IMR-90 (cell line): ENCODE measurements around the gene CCDC69. TPM values are rescaled to one million over a fixed set of nuclear protein-coding genes. Genes with fewer than 3 reads are reported as not detected.
A peak's percentile ranks its signal among the peaks of the same experiment; 100 is the strongest.

Experiments
- ATAC-seq: fragments of 200-7000 bp; cut with Tn5 transposase; 2 replicates; pipeline ENCODE4 v1.9.1; 2020; ENCODE audit warnings: low read depth, mild to moderate bottlenecking, moderate library complexity
- BruUV-seq: library from RNA; stranded (reverse); fragments of 400-500 nt; replicated peaks from 2 replicates; lab custom pipeline; 2021; lab: Mats Ljungman, UMichigan
- CTCF ChIA-PET: fragments of 300-600 bp; formaldehyde crosslinking; extraction: SDS; loops from one replicate; lab custom pipeline; 2021; ENCODE audit warnings: antibody characterized with exemption; lab: Yijun Ruan, JAX
- POLR2A ChIA-PET: fragments of 300-600 bp; sonication (Branson Sonifier 250); formaldehyde crosslinking; loops from one replicate; lab custom pipeline; 2022; ENCODE audit warnings: antibody characterized with exemption; ENCODE audit not compliant: unreplicated experiment; lab: Charles Lee
- DNase-seq: peaks from one replicate; pipeline ENCODE4 v3.0.0; 2013
- H2AFZ ChIP-seq: replicated peaks from 2 replicates; pipeline ENCODE3; 2013; ENCODE audit warnings: low read length, mild to moderate bottlenecking; ENCODE audit not compliant: poor library complexity
- H2AK5ac ChIP-seq: 2 replicates; pipeline ENCODE4 v1.6.1; 2013; ENCODE audit warnings: low read depth, low read length, inconsistent platforms
- H2AK9ac ChIP-seq: replicated peaks from 2 replicates; pipeline ENCODE3; 2013; ENCODE audit warnings: mild to moderate bottlenecking, low read depth, low read length, moderate library complexity; ENCODE audit not compliant: poor library complexity
- H2BK120ac ChIP-seq: 2 replicates; pipeline ENCODE4 v1.6.1; 2013; ENCODE audit warnings: low read depth, low read length, inconsistent platforms
- H2BK15ac ChIP-seq: 3 replicates; pipeline ENCODE4 v1.6.1; 2013; ENCODE audit warnings: low read depth, low read length, inconsistent platforms
- H2BK20ac ChIP-seq: 2 replicates; pipeline ENCODE4 v1.6.1; 2013; ENCODE audit warnings: low read depth, mild to moderate bottlenecking, inconsistent platforms, low read length, moderate library complexity
- H2BK5ac ChIP-seq: 2 replicates; pipeline ENCODE4 v1.6.1; 2013; ENCODE audit warnings: mild to moderate bottlenecking, low read depth, low read length, inconsistent platforms; ENCODE audit not compliant: poor library complexity, severe bottlenecking
- H3K14ac ChIP-seq: replicated peaks from 2 replicates; pipeline ENCODE4 v1.6.1; 2013; ENCODE audit warnings: low read depth, low read length, inconsistent platforms
- H3K18ac ChIP-seq: 2 replicates; pipeline ENCODE4 v1.6.1; 2013; ENCODE audit warnings: low read depth, low read length, control low read depth
- H3K23ac ChIP-seq: 2 replicates; pipeline ENCODE4 v1.6.1; 2013; ENCODE audit warnings: low read depth, low read length, inconsistent platforms
- H3K27ac ChIP-seq: 2 replicates; pipeline ENCODE4 v1.5.1; 2013; ENCODE audit warnings: mild to moderate bottlenecking, control low read depth, low read length; ENCODE audit not compliant: insufficient read depth
- H3K27me3 ChIP-seq: 2 replicates; pipeline ENCODE4 v1.6.1; 2013; ENCODE audit warnings: low read length; ENCODE audit not compliant: control insufficient read depth, insufficient read depth
- H3K36me3 ChIP-seq: 2 replicates; pipeline ENCODE4 v1.6.1; 2013; ENCODE audit warnings: low read length, mixed read lengths; ENCODE audit not compliant: control insufficient read depth, insufficient read depth
- H3K4ac ChIP-seq: 2 replicates; pipeline ENCODE4 v1.6.1; 2013; ENCODE audit warnings: low read depth, low read length, inconsistent platforms
- H3K4me1 ChIP-seq: 2 replicates; pipeline ENCODE4 v1.6.1; 2013; ENCODE audit warnings: low read length, mixed read lengths; ENCODE audit not compliant: control insufficient read depth, insufficient read depth
- H3K4me2 ChIP-seq: 2 replicates; pipeline ENCODE4 v1.6.1; 2013; ENCODE audit warnings: low read depth, mild to moderate bottlenecking, control low read depth, low read length, moderate library complexity
- H3K4me3 ChIP-seq: 2 replicates; pipeline ENCODE4 v1.5.1; 2013; ENCODE audit warnings: low read depth, mild to moderate bottlenecking, control low read depth, low read length, moderate library complexity; ENCODE audit not compliant: insufficient read depth
- H3K56ac ChIP-seq: 2 replicates; pipeline ENCODE4 v1.6.1; 2013; ENCODE audit warnings: low read length, inconsistent platforms; ENCODE audit not compliant: insufficient read depth; ENCODE audit errors: extremely low read depth
- H3K79me1 ChIP-seq, 2 experiments: 2 replicates each; pipeline ENCODE4 v1.6.1; 2013; ENCODE audit warnings: low read length in 2 of 2, inconsistent platforms in 1 of 2, low read depth in 1 of 2
- H3K9ac ChIP-seq: 2 replicates; pipeline ENCODE4 v1.6.1; 2013; ENCODE audit warnings: low read depth, low read length, control low read depth
- H3K9me1 ChIP-seq: 2 replicates; pipeline ENCODE4 v1.6.1; 2013; ENCODE audit warnings: low read length, inconsistent platforms; ENCODE audit not compliant: insufficient read depth
- H3K9me3 ChIP-seq: 2 replicates; pipeline ENCODE4 v1.6.1; 2013; ENCODE audit warnings: low read length; ENCODE audit not compliant: control insufficient read depth, insufficient read depth
- H4K20me1 ChIP-seq: 2 replicates; pipeline ENCODE4 v1.6.1; 2013; ENCODE audit warnings: low read length, inconsistent platforms; ENCODE audit not compliant: insufficient read depth
- H4K5ac ChIP-seq: 2 replicates; pipeline ENCODE4 v1.6.1; 2013; ENCODE audit warnings: mild to moderate bottlenecking, low read depth, low read length, control low read depth
- H4K8ac ChIP-seq, 2 experiments: 2 replicates each; pipeline ENCODE4 v1.6.1; 2013; ENCODE audit warnings: low read depth in 2 of 2, low read length in 2 of 2, control low read depth in 1 of 2, inconsistent platforms in 1 of 2
- H4K91ac ChIP-seq: 2 replicates; pipeline ENCODE4 v1.6.1; 2013; ENCODE audit warnings: low read depth, low read length, inconsistent platforms; ENCODE audit not compliant: insufficient read depth
- BHLHE40 ChIP-seq: fragments of 150-350 bp; IDR thresholded peaks from 2 replicates; pipeline ENCODE4 v1.6.1; 2016; ENCODE audit warnings: mild to moderate bottlenecking, low read depth, low read length
- CHD1 ChIP-seq: IDR thresholded peaks from 2 replicates; pipeline ENCODE4 v1.6.1; 2012; ENCODE audit warnings: low read depth, low read length, improper control_type of control experiment
- ELK1 ChIP-seq: fragments of 150-350 bp; IDR thresholded peaks from 2 replicates; pipeline ENCODE4 v1.6.1; 2016; ENCODE audit warnings: low read depth, mild to moderate bottlenecking, low read length, moderate library complexity, borderline replicate concordance
- MXI1 ChIP-seq: IDR thresholded peaks from 2 replicates; pipeline ENCODE4 v1.6.1; 2012; ENCODE audit warnings: low read depth, mild to moderate bottlenecking, low read length, moderate library complexity, borderline replicate concordance
- NFE2L2 ChIP-seq: fragments of 150-350 bp; IDR thresholded peaks from 2 replicates; pipeline ENCODE4 v1.6.1; 2016; ENCODE audit warnings: low read depth, mild to moderate bottlenecking, low read length
- POLR2A ChIP-seq: IDR thresholded peaks from 2 replicates; pipeline ENCODE4 v1.6.1; 2012; ENCODE audit warnings: mild to moderate bottlenecking, low read depth, low read length
- RAD21 ChIP-seq: IDR thresholded peaks from 2 replicates; pipeline ENCODE4 v1.6.1; 2012; ENCODE audit warnings: low read length, improper control_type of control experiment
- RCOR1 ChIP-seq: IDR thresholded peaks from 2 replicates; pipeline ENCODE4 v1.6.1; 2012; ENCODE audit warnings: mild to moderate bottlenecking, low read length, improper control_type of control experiment; ENCODE audit not compliant: insufficient replicate concordance
- SMC3 ChIP-seq: fragments of 150-350 bp; IDR thresholded peaks from 2 replicates; pipeline ENCODE4 v1.6.1; 2016; ENCODE audit warnings: low read depth, mild to moderate bottlenecking, antibody characterized with exemption, low read length, moderate library complexity
- USF2 ChIP-seq: fragments of 150-350 bp; IDR thresholded peaks from 2 replicates; pipeline ENCODE4 v1.6.1; 2017; ENCODE audit warnings: mild to moderate bottlenecking, antibody characterized with exemption, low read length, low read depth
- WGBS, 2 experiments: methylation state at CpG; one replicate each; pipeline versions ENCODE4 v1.1.5 to v1.1.7; 2013; ENCODE audit warnings: missing lambda C conversion rate in 2 of 2; ENCODE audit not compliant: insufficient read length in 1 of 2; ENCODE audit errors: extremely low coverage in 2 of 2; 5-methylcytosine and 5-hydroxymethylcytosine counted together
- dilution Hi-C: fragments of 300-500 bp; cut with HindIII; formaldehyde crosslinking; loops from one replicate; pipeline ENCODE4 v1.14.3; 2018; ENCODE audit warnings: low sequenced_read_pairs; ENCODE audit not compliant: unreplicated experiment
- in situ Hi-C: fragments of 300-500 bp; cut with MboI; formaldehyde crosslinking; loops from 3 replicates; pipeline ENCODE4 v1.14.3; 2019; ENCODE audit warnings: low sequenced_read_pairs, inconsistent platforms, mixed read lengths
- intact Hi-C: fragments of 100-400 bp; cut with micrococcal nuclease; formaldehyde crosslinking; loops from 2 replicates; pipeline ENCODE4 v1.10.0; 2022
- polyA plus RNA-seq, 3 experiments: library from polyadenylated mRNA; depleted of rRNA; stranded (reverse); fragments of >200 nt; gene quantifications; 2 replicates each; pipeline ENCODE4 v1.2.3, GENCODE V29; 2012; ENCODE audit warnings: low replicate concordance in 1 of 3
- total RNA-seq: library from RNA; depleted of rRNA; stranded (reverse); fragments of >200 nt; gene quantifications from 2 replicates; pipeline ENCODE4 v1.2.3, GENCODE V29; 2012

The CCDC69 gene
- total and polyA plus RNA-seq, 2 of the 4 experiments (the other 2 are of a cell fraction), result 0.36 to 0.48 TPM

GRCh38 chr5:151234476-151235238 lies 10.8 kb upstream of the CCDC69 start:
- H4K91ac ChIP-seq, result no peak overlapping the region
- H2BK15ac ChIP-seq, result no peak overlapping the region
- no TSS peak for BruUV-seq
- H3K4ac ChIP-seq, result no peak overlapping the region
- dilution Hi-C loops (no loop called here), intact Hi-C loops (loop anchor here (1.0 to 5.0 kb wide), 2 partner anchors 10 to 418 kb away; partner anchors contain the start of gene CCDC69), in situ Hi-C loops (loop anchor here (5.0 kb wide), 1 partner anchor 112 kb away; no protein-coding TSS in a partner anchor)
- DNase-seq (peak; percentile 41), ATAC-seq (peak; percentile 73)
- peak overlapping the region; percentile 9 for H2AFZ ChIP-seq
- no peak overlapping the region for H3K27ac ChIP-seq
- no peak overlapping the region for H2AK5ac ChIP-seq
- no peaks in the 10 kb centered on the region for H3K9me1 ChIP-seq
- no peak overlapping the region for H3K4me3 ChIP-seq
- H4K5ac ChIP-seq, result no peak overlapping the region
- H3K14ac ChIP-seq, result no peak overlapping the region
- no peaks in the 10 kb centered on the region for H3K9me3 ChIP-seq
- no peak overlapping the region for H3K23ac ChIP-seq
- H3K18ac ChIP-seq, result no peak overlapping the region
- no peak overlapping the region for H2BK20ac ChIP-seq
- H3K4me1 ChIP-seq, result peaks cover 2% of the 10 kb centered on the region; the same call in 1 of the 2 replicates
- H2BK120ac ChIP-seq, result no peak overlapping the region
- H3K79me1 ChIP-seq, result no peaks in the 10 kb centered on the region
- H3K4me2 ChIP-seq, result no peak overlapping the region; the same call in 1 of the 2 replicates
- WGBS, 2 experiments, result 50% methylated on average over 5 of the region's 17 CpGs; no CpG with 5 or more reads in 1 of the 2 experiments
- peaks cover 37% of the 10 kb centered on the region for H3K27me3 ChIP-seq
- no peak overlapping the region for H2AK9ac ChIP-seq
- no peak overlapping the region for H3K9ac ChIP-seq
- ChIA-PET POLR2A (no interaction called here), CTCF (interaction anchor here (1.2 kb wide), 1 partner anchor 9 kb away, joined by 3 read pairs; no protein-coding TSS in a partner anchor)
- no peak for TF ChIP-seq MXI1
- no peak for TF ChIP-seq USF2
- no peak for TF ChIP-seq NFE2L2
- TF ChIP-seq RCOR1, result no peak
- no peak for TF ChIP-seq BHLHE40
- TF ChIP-seq ELK1, result no peak
- TF ChIP-seq CHD1, result no peak
- TF ChIP-seq SMC3, result no peak
- TF ChIP-seq RAD21, result no peak
- TF ChIP-seq POLR2A, result no peak
- H3K36me3 ChIP-seq, result no peaks in the 10 kb centered on the region
- no peaks in the 10 kb centered on the region for H4K20me1 ChIP-seq
- no peak overlapping the region for H4K8ac ChIP-seq
- no peak overlapping the region for H3K56ac ChIP-seq
- H2BK5ac ChIP-seq, result no peak overlapping the region
